Renal cortex interstitium (tissue), 11 donors: Measurements from ENCODE around the gene ATIC. TPM values are rescaled to one million over a fixed set of nuclear protein-coding genes. Genes with fewer than 3 reads are reported as not detected.

Source experiments
- DNase-seq, 11 donors: peaks; one replicate each; pipeline ENCODE4 v3.0.0-alpha.2; 2013; ENCODE audit warnings: low read depth in 9 of 11, low spot score in 4 of 11; ENCODE audit errors: extremely low read depth in 1 of 11
- polyA plus RNA-seq, 3 donors: library from polyadenylated mRNA; unstranded; fragments of 120-200 nt; gene quantifications; one replicate each; pipeline ENCODE4 v1.2.1, GENCODE V29; 2013; ENCODE audit not compliant: insufficient read length in 3 of 3

ATIC gene
- polyA plus RNA-seq, 3 donors = 133 to 150 (median 137) TPM

GRCh38 chr2:215290980-215291599, 20.8 kb upstream of the ATIC start:
- DNase-seq = no peak

DNA sequence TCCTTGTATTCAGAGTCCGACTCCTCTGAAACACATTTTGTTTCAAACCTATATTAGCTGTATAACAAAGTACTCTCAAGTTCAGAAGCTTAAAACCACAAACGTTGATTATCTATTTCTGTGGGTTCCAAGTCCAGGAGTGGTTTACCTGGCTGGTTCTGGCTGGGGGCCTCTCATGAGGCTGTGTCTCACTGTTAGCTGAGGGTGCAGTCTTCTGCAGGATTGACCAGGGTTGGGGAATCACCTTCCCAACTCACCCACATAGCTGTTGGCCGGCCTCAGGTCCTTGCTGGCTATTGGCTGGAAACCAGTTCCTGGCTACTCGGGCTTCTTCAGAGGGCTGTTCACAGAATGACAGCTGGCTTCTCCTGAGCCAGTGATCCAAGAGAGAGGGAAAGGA, 18.0 kb upstream of the ATIC start:
- DNase-seq = no peak

DNA sequence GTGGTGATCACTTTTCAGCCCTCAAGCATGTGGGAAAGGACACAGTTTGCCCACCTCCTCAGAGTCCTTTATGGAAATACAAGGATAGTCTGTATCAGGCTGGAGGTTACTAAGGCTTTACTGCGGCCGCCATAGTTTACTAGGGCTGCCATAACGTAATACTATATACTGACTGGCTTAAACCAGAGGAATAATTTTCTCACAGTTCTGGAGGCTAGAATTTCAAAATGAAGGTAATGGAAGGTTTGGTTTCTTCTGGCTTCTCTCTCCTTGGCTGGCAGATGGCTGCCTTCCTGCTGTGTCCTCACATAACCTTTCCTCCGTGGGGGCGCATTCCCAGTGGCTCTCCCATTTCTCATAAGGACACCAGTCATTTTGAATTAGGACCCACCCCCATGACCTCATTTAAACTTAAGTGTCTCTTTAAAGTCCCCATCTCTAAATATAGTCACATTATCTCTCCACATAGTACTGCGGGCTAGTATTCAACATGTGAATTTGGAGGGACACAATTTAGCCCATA, 12.5 kb upstream of the ATIC start:
- no peak for DNase-seq

GRCh38 chr2:215301994-215302393, 9.9 kb upstream of the ATIC start:
- DNase-seq = no peak

- DNase-seq = peak in 1 of 11 donors; percentile 5
These were observed 617 bp upstream of the ATIC start for GRCh38 chr2:215311259-215311624.

DNA sequence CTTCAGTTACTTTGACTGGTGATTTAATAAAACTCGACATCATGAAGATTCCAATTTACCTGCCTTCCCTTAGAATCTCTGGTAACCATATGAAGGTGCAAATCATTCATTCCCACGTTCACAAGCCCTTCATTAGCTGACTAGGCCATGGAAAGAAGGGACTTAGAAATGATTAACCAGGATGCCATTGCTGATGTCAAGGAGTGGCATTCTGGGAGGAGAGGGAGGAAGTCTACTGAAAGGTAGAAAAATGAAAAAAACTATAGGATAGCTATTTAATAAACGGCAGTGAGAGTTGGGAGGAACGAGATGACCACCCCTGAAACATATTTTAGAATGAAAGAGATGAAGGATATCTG, 1.4 kb downstream of the ATIC start:
- DNase-seq = no peak

- no peak for DNase-seq
These were observed 3.0 kb downstream of the ATIC start for GRCh38 chr2:215314896-215315295.

DNA sequence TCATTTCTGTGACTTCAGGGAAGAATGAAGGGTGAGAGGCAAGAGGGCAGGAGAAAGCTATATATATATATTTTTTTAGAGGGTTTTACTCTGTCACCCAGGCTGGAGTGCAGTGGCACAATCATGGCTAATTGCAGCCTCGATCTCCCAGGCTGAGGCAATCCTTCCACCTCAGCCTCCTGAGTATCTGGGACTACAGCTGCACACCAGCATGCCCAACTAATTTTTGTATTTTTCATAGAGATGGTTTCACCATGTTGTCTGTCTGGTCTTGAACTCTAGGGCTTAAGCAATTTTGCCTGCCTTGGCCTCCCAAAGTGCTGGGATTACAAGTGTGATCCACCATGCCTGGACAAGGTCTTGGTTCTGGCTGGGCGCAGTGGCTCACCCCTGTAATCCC, 3.4 kb downstream of the ATIC start:
- no peak for DNase-seq

GRCh38 chr2:215316336-215316735, 4.5 kb downstream of the ATIC start:
- DNase-seq = no peak

DNA sequence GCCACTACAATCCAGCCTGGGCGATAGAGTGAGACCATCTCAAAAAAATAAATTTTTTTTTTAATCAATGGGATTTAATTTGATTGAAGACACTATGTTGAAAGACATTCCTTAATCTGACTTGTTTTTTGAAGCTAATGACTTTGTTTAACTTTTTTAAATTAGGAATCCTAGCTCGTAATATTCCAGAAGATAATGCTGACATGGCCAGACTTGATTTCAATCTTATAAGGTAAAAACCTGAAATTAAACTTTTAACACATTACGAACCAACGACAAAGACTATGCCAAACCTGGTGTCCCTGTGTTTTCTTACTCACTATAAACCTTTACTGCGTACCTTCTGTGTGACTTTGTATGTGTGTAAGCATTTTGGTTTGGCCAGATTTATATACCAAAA, 7.6 kb downstream of the ATIC start:
- no peak for DNase-seq

GRCh38 chr2:215320102-215320501, 8.2 kb downstream of the ATIC start:
- DNase-seq = no peak

GRCh38 chr2:215320679-215321078, 8.8 kb downstream of the ATIC start:
- no peak for DNase-seq

- peak in 1 of 11 donors; percentile 16 for DNase-seq
These were observed 13.0 kb downstream of the ATIC start for GRCh38 chr2:215324811-215325210.

- no peak for DNase-seq
These were observed 16.2 kb downstream of the ATIC start for GRCh38 chr2:215328066-215328465.

DNA sequence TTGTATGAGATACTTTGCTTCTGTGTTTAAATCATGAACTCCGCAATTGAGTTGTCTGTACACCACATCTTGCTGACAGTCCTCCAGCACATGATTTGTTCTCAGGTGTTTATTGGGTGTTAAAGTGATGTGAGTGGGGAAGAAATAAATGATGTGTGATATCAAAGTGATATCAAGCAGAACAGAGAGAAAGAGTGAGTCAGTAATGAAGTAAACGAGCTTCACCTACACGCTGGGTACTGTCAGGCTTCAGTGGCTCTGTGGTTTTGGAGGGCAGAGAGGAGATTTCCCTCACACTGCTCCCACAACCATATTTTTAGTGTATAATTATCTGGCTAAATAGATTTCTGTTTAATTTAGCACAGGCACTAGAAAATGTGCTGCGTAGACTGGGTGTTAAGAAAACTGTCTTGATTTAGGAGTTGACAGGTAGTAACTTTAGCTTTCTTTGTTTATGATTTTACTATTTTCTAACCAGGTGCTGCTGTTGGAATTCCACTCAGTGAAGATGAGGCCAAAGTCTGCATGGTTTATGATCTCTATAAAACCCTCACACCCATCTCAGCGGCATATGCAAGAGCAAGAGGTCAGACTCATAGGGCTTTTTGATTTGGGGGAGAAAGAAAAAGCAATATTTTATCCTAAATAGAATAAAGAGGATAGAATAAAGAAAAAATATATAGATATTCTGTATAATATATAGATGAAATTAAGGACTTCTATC, 21.2 kb downstream of the ATIC start:
- peak in 2 of 11 donors; percentile 19 to 23 for DNase-seq

- no peak for DNase-seq
These were observed 27.2 kb downstream of the ATIC start for GRCh38 chr2:215338883-215339679.

GRCh38 chr2:215347878-215348277, 36.0 kb downstream of the ATIC start:
- DNase-seq = no peak

GRCh38 chr2:215352602-215353001, 40.7 kb downstream of the ATIC start:
- no peak for DNase-seq

GRCh38 chr2:215354771-215355695, 43.2 kb downstream of the ATIC start:
- no peak for DNase-seq
